PC-9 (cell line): Measurements from ENCODE around the gene STARD3NL. TPM values are rescaled to one million over a fixed set of nuclear protein-coding genes. Genes with fewer than 3 reads are reported as not detected.

ENCODE experiments used
- BruUV-seq: library from RNA; stranded (reverse); fragments of 400-500 nt; replicated peaks from 2 replicates; lab custom pipeline; 2021; lab: Mats Ljungman, UMichigan
- CTCF ChIA-PET: fragments of 300-600 bp; sonication (Branson Sonifier 250); formaldehyde crosslinking; loops from one replicate; lab custom pipeline; 2022; ENCODE audit warnings: antibody characterized with exemption; lab: Charles Lee
- POLR2A ChIA-PET: fragments of 300-600 bp; sonication (Branson Sonifier 250); formaldehyde crosslinking; loops from one replicate; lab custom pipeline; 2022; ENCODE audit warnings: antibody characterized with exemption; ENCODE audit not compliant: unreplicated experiment; lab: Charles Lee
- DNase-seq, 2 experiments: peaks; one replicate each; pipeline versions ENCODE4 v3.0.0 to v3.0.0-alpha.2; 2015 to 2022; ENCODE audit warnings: mixed read lengths in 1 of 2
- H2AFZ ChIP-seq: fragments of 200-600 bp; sonication (generic); 2 replicates; pipeline ENCODE4 v1.8.1; 2017; ENCODE audit warnings: antibody characterized with exemption
- H3F3A ChIP-seq: fragments of 200-600 bp; sonication (generic); 2 replicates; pipeline ENCODE4 v1.8.1; 2017; ENCODE audit warnings: antibody characterized with exemption, mild to moderate bottlenecking, low read depth; ENCODE audit not compliant: insufficient read depth
- H3K27ac ChIP-seq: fragments of 200-600 bp; sonication (generic); 2 replicates; pipeline ENCODE4 v1.6.1; 2016; ENCODE audit warnings: mixed run types
- H3K27me3 ChIP-seq: fragments of 200-600 bp; sonication (generic); 2 replicates; pipeline ENCODE4 v1.6.1; 2016; ENCODE audit warnings: low read depth, mixed run types; ENCODE audit not compliant: insufficient read depth
- H3K36me3 ChIP-seq: fragments of 200-600 bp; sonication (generic); 2 replicates; pipeline ENCODE4 v1.6.1; 2016; ENCODE audit warnings: low read depth, mixed run types
- H3K4me1 ChIP-seq: fragments of 200-600 bp; sonication (generic); replicated peaks from 2 replicates; pipeline ENCODE4 v1.6.1; 2016; ENCODE audit warnings: mixed run types; ENCODE audit not compliant: insufficient read depth
- H3K4me2 ChIP-seq: fragments of 200-600 bp; sonication (generic); 2 replicates; pipeline ENCODE4 v1.6.1; 2017; ENCODE audit warnings: mixed run types
- H3K4me3 ChIP-seq: fragments of 200-600 bp; sonication (generic); 2 replicates; pipeline ENCODE4 v1.6.1; 2016; ENCODE audit warnings: mixed run types
- H3K79me2 ChIP-seq: fragments of 200-600 bp; sonication (generic); 2 replicates; pipeline ENCODE4 v1.6.1; 2017; ENCODE audit warnings: low read depth, mixed run types
- H3K9me2 ChIP-seq: fragments of 200-600 bp; sonication (generic); 2 replicates; pipeline ENCODE4 v1.8.1; 2017; ENCODE audit warnings: mild to moderate bottlenecking; ENCODE audit not compliant: insufficient read depth
- H3K9me3 ChIP-seq: fragments of 200-600 bp; sonication (generic); 2 replicates; pipeline ENCODE4 v1.8.1; 2016; ENCODE audit warnings: low read depth; ENCODE audit not compliant: insufficient read depth
- H4K20me1 ChIP-seq: fragments of 200-600 bp; sonication (generic); 2 replicates; pipeline ENCODE4 v1.8.1; 2017; ENCODE audit not compliant: insufficient read depth
- EZH2 ChIP-seq: fragments of 200-600 bp; sonication (generic); IDR thresholded peaks from 2 replicates; pipeline ENCODE4 v1.8.0; 2017; ENCODE audit warnings: antibody characterized with exemption, low read depth
- intact Hi-C: fragments of 100-400 bp; cut with micrococcal nuclease; formaldehyde crosslinking; loops from one replicate; pipeline ENCODE4 v1.10.0; 2022; ENCODE audit not compliant: unreplicated experiment
- total RNA-seq: library from RNA; stranded (reverse); gene quantifications from 2 replicates; pipeline ENCODE4 v1.2.3, GENCODE V29; 2021
- TF ChIP-seq, protein P1 (sequence below): fragments of 200-600 bp; sonication (generic); conservative IDR thresholded peaks from 2 replicates; pipeline ENCODE4 v1.6.1; 2017; ENCODE audit warnings: mixed run types, antibody characterized with exemption, mild to moderate bottlenecking, moderate library complexity

The STARD3NL gene
- total RNA-seq, 1 experiment from 2014 or later: 41.4 TPM

DNA sequence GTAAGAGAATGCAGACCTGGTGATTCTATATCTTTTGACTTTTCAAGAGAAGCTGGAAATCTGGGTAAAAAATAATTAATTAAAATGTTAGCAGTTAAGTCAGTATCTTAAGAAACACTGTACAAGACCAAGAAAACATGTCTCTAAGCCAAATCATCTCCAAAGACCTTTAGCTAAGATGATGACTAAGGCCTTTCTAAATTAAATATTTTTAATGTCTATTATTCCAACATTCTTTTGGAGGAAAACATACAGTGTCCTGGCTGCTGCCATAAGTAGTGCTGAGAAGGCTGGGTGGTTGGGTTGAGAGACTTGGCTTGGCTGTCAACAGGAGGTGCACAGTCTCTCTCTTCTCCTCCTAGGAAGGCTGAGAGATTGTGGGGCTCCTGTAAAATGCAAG, 20.3 kb downstream of the STARD3NL start:
- Histone ChIP-seq H3K79me2 (peaks cover 15% of the 10 kb centered on the region; the same call in 1 of the 2 replicates), H3K9me2 (no peaks in the 10 kb centered on the region), H3K9me3 (no peaks in the 10 kb centered on the region), H3K4me2 (no peak overlapping the region), H3F3A (no peaks in the 10 kb centered on the region), H3K36me3 (peaks cover 5% of the 10 kb centered on the region; the same call in 1 of the 2 replicates), H3K27me3 (no peaks in the 10 kb centered on the region), H2AFZ (no peak overlapping the region), H3K4me1 (no peaks in the 10 kb centered on the region), H3K27ac (no peak overlapping the region), H4K20me1 (0 out of 2 replicates have a peak, but pooled peaks cover 3% of the 10 kb centered on the region), H3K4me3 (no peak overlapping the region)
- intact Hi-C loops: no loop called here
- POLR2A ChIA-PET: no interaction called here
- no TSS peak for BruUV-seq
- CTCF ChIA-PET: no interaction called here
- no peak for DNase-seq
- TF ChIP-seq, protein P1, sequence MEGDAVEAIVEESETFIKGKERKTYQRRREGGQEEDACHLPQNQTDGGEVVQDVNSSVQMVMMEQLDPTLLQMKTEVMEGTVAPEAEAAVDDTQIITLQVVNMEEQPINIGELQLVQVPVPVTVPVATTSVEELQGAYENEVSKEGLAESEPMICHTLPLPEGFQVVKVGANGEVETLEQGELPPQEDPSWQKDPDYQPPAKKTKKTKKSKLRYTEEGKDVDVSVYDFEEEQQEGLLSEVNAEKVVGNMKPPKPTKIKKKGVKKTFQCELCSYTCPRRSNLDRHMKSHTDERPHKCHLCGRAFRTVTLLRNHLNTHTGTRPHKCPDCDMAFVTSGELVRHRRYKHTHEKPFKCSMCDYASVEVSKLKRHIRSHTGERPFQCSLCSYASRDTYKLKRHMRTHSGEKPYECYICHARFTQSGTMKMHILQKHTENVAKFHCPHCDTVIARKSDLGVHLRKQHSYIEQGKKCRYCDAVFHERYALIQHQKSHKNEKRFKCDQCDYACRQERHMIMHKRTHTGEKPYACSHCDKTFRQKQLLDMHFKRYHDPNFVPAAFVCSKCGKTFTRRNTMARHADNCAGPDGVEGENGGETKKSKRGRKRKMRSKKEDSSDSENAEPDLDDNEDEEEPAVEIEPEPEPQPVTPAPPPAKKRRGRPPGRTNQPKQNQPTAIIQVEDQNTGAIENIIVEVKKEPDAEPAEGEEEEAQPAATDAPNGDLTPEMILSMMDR: no peak
- no peak for TF ChIP-seq EZH2

DNA sequence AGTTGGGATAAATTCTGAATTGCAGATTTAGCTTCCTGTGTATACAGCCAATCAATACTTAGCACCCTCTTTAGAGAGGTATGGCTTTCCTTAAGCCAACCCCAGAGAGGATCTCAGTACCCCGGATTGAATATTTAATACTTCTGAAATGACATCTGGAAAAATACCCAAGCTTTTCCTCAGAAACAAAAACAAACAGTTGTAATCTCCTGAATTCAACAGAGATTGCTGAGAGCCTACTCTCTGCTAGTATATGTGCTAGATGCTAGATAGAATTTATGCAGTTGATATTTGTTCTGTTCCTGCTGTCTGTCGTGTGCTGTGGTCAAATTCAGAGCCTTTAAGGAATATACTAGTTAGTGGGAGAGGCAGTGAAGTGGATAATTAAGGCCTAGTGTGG, 21.1 kb downstream of the STARD3NL start:
- H3K4me2 ChIP-seq: no peak overlapping the region
- H3K4me3 ChIP-seq: no peak overlapping the region
- BruUV-seq: no TSS peak
- ChIA-PET CTCF (no interaction called here), POLR2A (no interaction called here)
- intact Hi-C loops: no loop called here
- H4K20me1 ChIP-seq: 0 out of 2 replicates have a peak, but pooled peaks cover 3% of the 10 kb centered on the region
- H3K79me2 ChIP-seq: peaks cover 15% of the 10 kb centered on the region; the same call in 1 of the 2 replicates
- H3K36me3 ChIP-seq: peaks cover 5% of the 10 kb centered on the region; the same call in 1 of the 2 replicates
- H3F3A ChIP-seq: no peaks in the 10 kb centered on the region
- H2AFZ ChIP-seq: no peak overlapping the region
- H3K9me3 ChIP-seq: no peaks in the 10 kb centered on the region
- H3K27me3 ChIP-seq: no peaks in the 10 kb centered on the region
- H3K9me2 ChIP-seq: no peaks in the 10 kb centered on the region
- H3K4me1 ChIP-seq: no peaks in the 10 kb centered on the region
- DNase-seq: no peak
- no peak for TF ChIP-seq EZH2
- TF ChIP-seq, protein P1: no peak
- no peak overlapping the region for H3K27ac ChIP-seq

DNA sequence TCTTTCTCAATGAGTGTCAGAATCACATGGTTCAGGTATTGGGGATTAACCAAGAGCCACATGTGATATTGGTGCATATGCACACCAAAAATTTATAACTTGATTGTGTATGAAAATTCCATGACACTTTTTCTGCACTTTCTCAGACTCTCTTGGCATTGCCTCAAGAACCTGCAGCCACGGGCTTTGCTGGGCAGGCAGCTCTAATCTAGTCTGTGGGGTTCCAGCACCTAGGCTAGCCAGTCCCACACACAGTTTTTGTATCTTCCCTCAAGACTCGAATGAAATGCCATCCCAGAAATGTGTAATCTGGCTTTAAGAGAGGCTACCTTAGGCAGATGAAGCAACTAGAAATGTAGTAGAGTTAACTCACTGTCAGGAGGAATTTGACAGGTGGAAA, 21.7 kb downstream of the STARD3NL start:
- Histone ChIP-seq H3K27me3 (no peaks in the 10 kb centered on the region), H3K79me2 (peaks cover 15% of the 10 kb centered on the region; the same call in 1 of the 2 replicates), H2AFZ (no peak overlapping the region), H3K9me2 (no peaks in the 10 kb centered on the region), H3K4me1 (no peaks in the 10 kb centered on the region), H3F3A (no peaks in the 10 kb centered on the region), H3K27ac (no peak overlapping the region), H3K9me3 (no peaks in the 10 kb centered on the region), H4K20me1 (0 out of 2 replicates have a peak, but pooled peaks cover 3% of the 10 kb centered on the region), H3K4me2 (no peak overlapping the region), H3K36me3 (peaks cover 5% of the 10 kb centered on the region; the same call in 1 of the 2 replicates), H3K4me3 (no peak overlapping the region)
- BruUV-seq: no TSS peak
- no peak for DNase-seq
- TF ChIP-seq, protein P1: no peak
- no peak for TF ChIP-seq EZH2
- ChIA-PET POLR2A (no interaction called here), CTCF (interaction anchor here (1.1 kb wide), 1 partner anchor 136 kb away, joined by 3 read pairs; no protein-coding TSS in a partner anchor)
- intact Hi-C loops: no loop called here
